ENCODE data around the gene WBP4.
"Not testable (repeated sequence)": the region's sequence is repeated elsewhere in the genome, so short reads cannot be mapped to it uniquely, and the experiment has no call there.

The WBP4 gene

DNA sequence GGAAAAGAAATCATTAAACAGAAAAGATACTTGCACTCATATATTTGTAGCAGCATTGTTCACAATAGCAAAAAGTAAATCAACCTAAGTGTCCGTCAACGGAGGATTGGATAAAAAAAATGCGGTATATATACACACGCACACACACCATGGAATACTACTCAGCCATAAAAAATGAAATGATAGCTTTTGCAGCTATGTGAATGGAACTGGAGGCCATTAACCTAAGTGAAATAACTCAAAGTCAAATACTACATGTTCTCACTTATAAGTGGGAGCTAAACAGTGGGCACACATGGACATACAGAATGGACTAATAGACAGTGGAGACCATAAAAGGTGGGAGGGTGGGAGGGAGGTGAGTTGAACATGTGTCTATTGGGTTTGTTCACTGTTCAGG lies 18.4 kb downstream of the WBP4 start:
- H3K27me3 ChIP-seq (replicated peaks; ENCODE audit: control insufficient read depth, insufficient read depth, low read length) = no peaks in the 10 kb centered on the region
- peaks cover 7% of the 10 kb centered on the region for H3K36me3 ChIP-seq (ENCODE audit: control insufficient read depth, insufficient read depth, low read length)
- H3K4me3 ChIP-seq (replicated peaks; ENCODE audit: low read depth, low read length) = no peak overlapping the region
- no peak for DNase-seq (ENCODE audit: extremely low read depth, insufficient read length)
- TF ChIP-seq, protein P1, sequence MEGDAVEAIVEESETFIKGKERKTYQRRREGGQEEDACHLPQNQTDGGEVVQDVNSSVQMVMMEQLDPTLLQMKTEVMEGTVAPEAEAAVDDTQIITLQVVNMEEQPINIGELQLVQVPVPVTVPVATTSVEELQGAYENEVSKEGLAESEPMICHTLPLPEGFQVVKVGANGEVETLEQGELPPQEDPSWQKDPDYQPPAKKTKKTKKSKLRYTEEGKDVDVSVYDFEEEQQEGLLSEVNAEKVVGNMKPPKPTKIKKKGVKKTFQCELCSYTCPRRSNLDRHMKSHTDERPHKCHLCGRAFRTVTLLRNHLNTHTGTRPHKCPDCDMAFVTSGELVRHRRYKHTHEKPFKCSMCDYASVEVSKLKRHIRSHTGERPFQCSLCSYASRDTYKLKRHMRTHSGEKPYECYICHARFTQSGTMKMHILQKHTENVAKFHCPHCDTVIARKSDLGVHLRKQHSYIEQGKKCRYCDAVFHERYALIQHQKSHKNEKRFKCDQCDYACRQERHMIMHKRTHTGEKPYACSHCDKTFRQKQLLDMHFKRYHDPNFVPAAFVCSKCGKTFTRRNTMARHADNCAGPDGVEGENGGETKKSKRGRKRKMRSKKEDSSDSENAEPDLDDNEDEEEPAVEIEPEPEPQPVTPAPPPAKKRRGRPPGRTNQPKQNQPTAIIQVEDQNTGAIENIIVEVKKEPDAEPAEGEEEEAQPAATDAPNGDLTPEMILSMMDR (IDR thresholded peaks at IDR 0.05; ENCODE audit: insufficient read depth, low read length, poor library complexity, severe bottlenecking) = no peak

DNA sequence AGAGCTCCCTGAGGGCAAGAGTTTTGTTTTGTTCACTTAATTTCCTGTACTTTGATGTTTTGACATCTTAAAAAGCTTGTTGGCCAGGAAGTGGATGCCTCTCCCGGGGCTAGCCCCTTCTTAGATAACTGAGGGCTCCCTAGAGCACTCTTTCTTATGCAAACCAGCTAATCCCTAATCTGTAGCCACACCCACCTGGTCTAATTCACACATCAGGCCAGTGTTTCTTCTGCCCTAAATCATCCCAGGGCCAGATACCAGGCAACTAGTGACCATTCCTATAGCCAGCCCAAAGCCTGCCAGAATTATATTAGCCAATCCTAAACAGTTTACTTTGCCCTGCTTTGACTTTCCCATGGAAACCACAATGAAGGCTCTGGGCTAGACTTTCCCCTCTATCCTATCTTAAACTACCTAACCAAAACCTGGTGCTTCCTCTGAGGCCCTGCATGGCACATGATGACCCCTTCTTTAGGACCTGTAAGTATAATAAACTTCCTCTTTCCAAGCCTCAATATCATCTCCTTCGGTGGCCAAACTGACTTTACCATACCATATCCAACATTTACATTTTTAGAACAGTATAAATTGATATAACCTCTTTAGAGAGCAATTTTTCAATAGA lies 24.8 kb downstream of the WBP4 start:
- DNase-seq (ENCODE audit: extremely low read depth, insufficient read length) = no peak

DNA sequence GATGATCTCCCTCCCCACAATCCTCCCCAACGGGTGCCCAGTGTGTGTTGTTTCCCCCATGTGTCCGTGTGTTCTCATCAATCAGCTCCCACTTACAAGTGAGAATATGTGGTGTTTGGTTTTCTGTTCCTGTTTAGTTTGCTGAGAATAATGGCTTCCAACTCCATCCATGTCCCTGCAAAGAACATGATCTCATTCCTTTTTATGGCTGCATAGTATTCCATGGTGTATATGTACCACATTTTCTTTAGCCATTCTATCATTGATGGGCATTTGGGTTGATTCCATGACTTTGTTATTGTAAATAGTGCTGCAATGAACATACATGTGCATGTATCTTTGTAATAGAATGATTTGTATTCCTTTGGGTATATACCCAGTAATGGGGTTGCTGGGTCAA lies 34.4 kb downstream of the WBP4 start:
- not testable (repeated sequence) for H3K27me3 ChIP-seq (replicated peaks; ENCODE audit: control insufficient read depth, insufficient read depth, low read length); DNase-seq (ENCODE audit: extremely low read depth, insufficient read length); H3K4me3 ChIP-seq (replicated peaks; ENCODE audit: low read depth, low read length); H3K36me3 ChIP-seq (ENCODE audit: control insufficient read depth, insufficient read depth, low read length)

More for the DNA sequence above, 24.8 kb downstream of the WBP4 start:
- Histone ChIP-seq H3K36me3 (ENCODE audit: control insufficient read depth, insufficient read depth, low read length) (peaks cover 3% of the 10 kb centered on the region), H3K27me3 (replicated peaks; ENCODE audit: control insufficient read depth, insufficient read depth, low read length) (no peaks in the 10 kb centered on the region), H3K4me3 (replicated peaks; ENCODE audit: low read depth, low read length) (no peak overlapping the region)
- TF ChIP-seq, protein P1 (IDR thresholded peaks at IDR 0.05; ENCODE audit: insufficient read depth, low read length, poor library complexity, severe bottlenecking) = no peak

DNA sequence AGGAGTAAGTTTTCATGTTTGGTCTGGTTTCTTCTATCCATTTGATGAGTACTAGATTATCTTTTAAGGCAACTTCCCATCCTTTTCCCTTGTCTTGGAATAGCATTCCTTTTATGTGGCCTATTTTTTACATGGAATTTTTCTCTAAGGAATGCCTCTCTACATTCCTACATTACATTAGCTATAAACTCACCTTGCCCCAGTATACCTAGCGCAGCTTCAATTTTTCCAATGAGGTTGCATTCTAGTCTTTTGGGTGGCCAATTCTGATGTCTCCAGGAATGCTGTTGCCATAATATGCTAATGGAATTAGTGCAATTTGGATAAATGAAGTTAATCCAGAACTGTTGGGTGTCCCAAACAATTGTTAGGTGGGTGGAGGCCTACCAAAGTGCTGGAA lies 37.5 kb downstream of the WBP4 start:
- H3K4me3 ChIP-seq (replicated peaks; ENCODE audit: low read depth, low read length) = no peak overlapping the region
- TF ChIP-seq, protein P1 (IDR thresholded peaks at IDR 0.05; ENCODE audit: insufficient read depth, low read length, poor library complexity, severe bottlenecking) = no peak
- no peak for DNase-seq (ENCODE audit: extremely low read depth, insufficient read length)
- no peaks in the 10 kb centered on the region for H3K36me3 ChIP-seq (ENCODE audit: control insufficient read depth, insufficient read depth, low read length)
- H3K27me3 ChIP-seq (replicated peaks; ENCODE audit: control insufficient read depth, insufficient read depth, low read length) = no peaks in the 10 kb centered on the region

DNA sequence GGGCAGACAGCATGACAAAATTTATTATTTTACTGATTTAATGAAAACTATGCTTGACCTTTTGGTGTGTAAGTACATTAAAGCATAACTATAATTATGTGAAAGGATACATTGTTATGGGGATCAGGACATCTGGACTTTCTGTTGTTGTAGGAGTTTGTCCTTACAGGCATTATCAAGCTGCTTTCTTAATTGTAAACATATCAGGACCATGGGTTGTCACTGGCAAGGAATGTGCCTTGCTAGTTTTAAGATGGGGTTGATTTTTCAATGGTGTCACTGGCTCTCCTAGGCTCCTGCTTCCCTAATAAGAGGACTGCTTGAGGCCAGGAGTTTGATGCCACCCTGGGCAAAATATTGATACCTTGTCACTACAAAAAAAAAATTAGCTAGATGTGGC lies 38.7 kb downstream of the WBP4 start:
- no peak overlapping the region for H3K4me3 ChIP-seq (replicated peaks; ENCODE audit: low read depth, low read length)
- H3K36me3 ChIP-seq (ENCODE audit: control insufficient read depth, insufficient read depth, low read length) = no peaks in the 10 kb centered on the region
- H3K27me3 ChIP-seq (replicated peaks; ENCODE audit: control insufficient read depth, insufficient read depth, low read length) = no peaks in the 10 kb centered on the region
- TF ChIP-seq, protein P1 (IDR thresholded peaks at IDR 0.05; ENCODE audit: insufficient read depth, low read length, poor library complexity, severe bottlenecking) = no peak
- DNase-seq (ENCODE audit: extremely low read depth, insufficient read length) = no peak

DNA sequence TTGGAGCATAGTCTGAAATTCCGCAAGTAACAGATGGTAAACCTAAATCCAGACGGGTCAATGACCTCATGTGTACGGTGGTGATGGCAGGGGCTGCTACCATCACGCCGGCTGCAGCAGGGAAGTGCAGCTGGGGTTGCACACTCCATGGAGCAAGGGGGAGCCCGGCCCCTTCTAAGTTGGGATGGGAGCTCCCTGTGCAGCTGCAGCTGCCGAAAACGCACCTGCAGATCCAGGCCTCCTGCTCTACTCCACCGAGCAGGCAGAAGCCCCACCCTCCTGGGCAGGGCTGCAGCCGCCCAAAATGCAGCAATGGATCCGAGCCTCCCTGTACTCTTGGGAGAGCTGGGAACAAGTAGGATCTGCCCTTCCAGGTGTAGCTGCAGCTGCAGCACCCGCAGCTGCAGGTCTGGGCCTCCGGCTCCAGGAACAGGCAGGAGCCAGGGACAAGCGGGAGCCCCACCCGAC lies 45.8 kb downstream of the WBP4 start:
- H3K4me3 ChIP-seq (replicated peaks; ENCODE audit: low read depth, low read length) = no peak overlapping the region
- no peaks in the 10 kb centered on the region for H3K27me3 ChIP-seq (replicated peaks; ENCODE audit: control insufficient read depth, insufficient read depth, low read length)
- no peaks in the 10 kb centered on the region for H3K36me3 ChIP-seq (ENCODE audit: control insufficient read depth, insufficient read depth, low read length)
- TF ChIP-seq, protein P1 (IDR thresholded peaks at IDR 0.05; ENCODE audit: insufficient read depth, low read length, poor library complexity, severe bottlenecking) = no peak
- DNase-seq (ENCODE audit: extremely low read depth, insufficient read length) = no peak
